Endothelial cell of umbilical vein (primary cell): ENCODE measurements around the gene OPCML. TPM values are rescaled to one million over a fixed set of nuclear protein-coding genes. Genes with fewer than 3 reads are reported as not detected.

ENCODE experiments used
- BruUV-seq: library from RNA; stranded (reverse); fragments of 400-500 nt; replicated peaks from 2 replicates; lab custom pipeline; 2021; lab: Mats Ljungman, UMichigan
- CTCF ChIA-PET: fragments of 300-600, 350-600 bp; sonication (Branson Sonifier 250); formaldehyde crosslinking; loops from one replicate; lab custom pipeline; 2021; ENCODE audit warnings: antibody characterized with exemption, inconsistent platforms; lab: Charles Lee
- POLR2A ChIA-PET: fragments of 300-600, 350-600 bp; sonication (Branson Sonifier 250); formaldehyde crosslinking; loops from one replicate; lab custom pipeline; 2021; ENCODE audit warnings: antibody characterized with exemption, inconsistent platforms; lab: Charles Lee
- DNase-seq: peaks from one replicate; pipeline ENCODE4 v3.0.0-alpha.2; 2011; ENCODE audit warnings: low read depth, low spot score
- FAIRE-seq: peaks from 2 replicates; lab custom pipeline; 2011; peaks lifted over from hg19 to GRCh38; lab: Jason Lieb, UNC
- H2AFZ ChIP-seq: 2 replicates; pipeline ENCODE4 v1.6.0; 2012; ENCODE audit warnings: low read depth, low read length, control low read depth, inconsistent platforms
- H3K27ac ChIP-seq: 2 replicates; pipeline ENCODE4 v1.5.1; 2011; ENCODE audit warnings: low read depth, mild to moderate bottlenecking, control low read depth, low read length, moderate library complexity; ENCODE audit not compliant: insufficient read depth
- H3K27me3 ChIP-seq, 2 experiments: 2 replicates each; pipeline versions ENCODE4 v1.6.0 to v1.6.1; 2011; ENCODE audit warnings: low read length in 2 of 2, mixed read lengths in 1 of 2; ENCODE audit not compliant: control insufficient read depth in 2 of 2, insufficient read depth in 2 of 2
- H3K36me3 ChIP-seq, 2 experiments: 2 replicates in 1 of 2; 3 replicates in 1 of 2; pipeline ENCODE4 v1.5.1; 2011; ENCODE audit warnings: low read length in 2 of 2, mild to moderate bottlenecking in 1 of 2, moderate library complexity in 1 of 2; ENCODE audit not compliant: control insufficient read depth in 2 of 2, insufficient read depth in 2 of 2; ENCODE audit errors: extremely low read depth in 1 of 2
- H3K4me1 ChIP-seq: 3 replicates; pipeline ENCODE4 v1.5.1; 2011; ENCODE audit warnings: mild to moderate bottlenecking, low read length; ENCODE audit not compliant: control insufficient read depth, insufficient read depth; ENCODE audit errors: extremely low read depth
- H3K4me2 ChIP-seq: 2 replicates; pipeline ENCODE4 v1.6.1; 2011; ENCODE audit warnings: low read length, control low read depth, mixed read lengths; ENCODE audit not compliant: insufficient read depth
- H3K4me3 ChIP-seq, 3 experiments: fragments of 200-600 bp in 1 of 3; sonication (generic), shearing (Covaris generic) in 1 of 3; replicated peaks in 1 of 3; 2 replicates each; pipeline ENCODE4 v1.5.1; 2011 to 2016; ENCODE audit warnings: control low read depth in 3 of 3, low read length in 3 of 3, mild to moderate bottlenecking in 2 of 3, inconsistent platforms in 1 of 3, low read depth in 1 of 3, moderate library complexity in 1 of 3; ENCODE audit not compliant: insufficient read depth in 1 of 3
- H3K79me2 ChIP-seq: 2 replicates; pipeline ENCODE4 v1.6.0; 2012; ENCODE audit warnings: low read length, inconsistent platforms; ENCODE audit not compliant: control insufficient read depth, insufficient read depth
- H3K9ac ChIP-seq: replicated peaks from 2 replicates; pipeline ENCODE3; 2011; ENCODE audit warnings: low read length, control low read depth; ENCODE audit not compliant: insufficient read depth; ENCODE audit errors: extremely low read depth
- H3K9me1 ChIP-seq: replicated peaks from 3 replicates; pipeline ENCODE4 v1.6.0; 2011; ENCODE audit warnings: mild to moderate bottlenecking, low read length; ENCODE audit not compliant: control insufficient read depth, insufficient read depth; ENCODE audit errors: extremely low read depth
- H3K9me3 ChIP-seq: replicated peaks from 2 replicates; pipeline ENCODE4 v1.5.1; 2012; ENCODE audit warnings: low read length, inconsistent platforms; ENCODE audit not compliant: control insufficient read depth, insufficient read depth
- H4K20me1 ChIP-seq: replicated peaks from 2 replicates; pipeline ENCODE3; 2011; ENCODE audit warnings: mild to moderate bottlenecking, low read length; ENCODE audit not compliant: control insufficient read depth, insufficient read depth; ENCODE audit errors: extremely low read depth
- EZH2 ChIP-seq: IDR thresholded peaks from 2 replicates; pipeline ENCODE4 v1.6.1; 2012; ENCODE audit warnings: borderline replicate concordance, low read depth, mild to moderate bottlenecking, moderate library complexity, low read length, inconsistent platforms; ENCODE audit not compliant: severe bottlenecking
- FOS ChIP-seq: IDR thresholded peaks from 2 replicates; pipeline ENCODE4 v1.6.1; 2011; ENCODE audit warnings: mild to moderate bottlenecking, low read length, moderate library complexity, borderline replicate concordance; ENCODE audit not compliant: insufficient read depth
- GATA2 ChIP-seq: IDR thresholded peaks from 2 replicates; pipeline ENCODE4 v1.7.0; 2011; ENCODE audit warnings: low read depth, mild to moderate bottlenecking, moderate library complexity, mixed read lengths, low read length; ENCODE audit not compliant: insufficient read length, insufficient read depth
- JUN ChIP-seq: IDR thresholded peaks from 2 replicates; pipeline ENCODE4 v1.6.1; 2011; ENCODE audit warnings: borderline replicate concordance, low read depth; ENCODE audit not compliant: insufficient read length, insufficient read depth
- MYC ChIP-seq: IDR thresholded peaks from one replicate; pipeline ENCODE4 v1.6.1; 2011; ENCODE audit warnings: mild to moderate bottlenecking, low read depth, low read length
- POLR2A ChIP-seq: IDR thresholded peaks from 2 replicates; pipeline ENCODE4 v1.6.1; 2012; ENCODE audit warnings: low read depth, mild to moderate bottlenecking, control low read depth, low read length
- POLR2AphosphoS5 ChIP-seq: IDR thresholded peaks from 2 replicates; pipeline ENCODE4 v1.6.1; 2012; ENCODE audit warnings: low read depth, mild to moderate bottlenecking, control low read depth, low read length, moderate library complexity; ENCODE audit not compliant: insufficient read depth
- dilution Hi-C: fragments of 300-500 bp; cut with MboI; formaldehyde crosslinking; loops from one replicate; pipeline ENCODE4 v1.15.0; 2019; ENCODE audit warnings: low sequenced_read_pairs; ENCODE audit not compliant: extremely low pct_ligation_motif_present
- intact Hi-C: fragments of 100-400 bp; cut with micrococcal nuclease; formaldehyde crosslinking; loops from one replicate; pipeline ENCODE4 v1.10.0; 2022
- polyA plus RNA-seq, 4 experiments: library from polyadenylated mRNA; depleted of rRNA in 3 of 4; stranded (reverse) in 3 of 4; unstranded in 1 of 4; fragments of >200 nt; gene quantifications; 2 replicates each; pipeline versions ENCODE4 v1.2.1 to v1.2.3, GENCODE V29; 2011 to 2012; ENCODE audit warnings: missing spikeins in 1 of 4
- total RNA-seq: library from RNA; stranded (reverse); gene quantifications from 2 replicates; pipeline ENCODE4 v1.2.3, GENCODE V29; 2021
- TF ChIP-seq, protein P1 (sequence below): IDR thresholded peaks from 2 replicates; pipeline ENCODE4 v1.6.1; 2011; ENCODE audit not compliant: insufficient read depth, insufficient read length
- TF ChIP-seq, protein P2 (sequence below), 2 donors: IDR thresholded peaks; 1 replicate in 1 of 2; 2 replicates in 1 of 2; pipeline ENCODE4 v1.5.1; 2011; ENCODE audit warnings: low read length in 2 of 2, mild to moderate bottlenecking in 2 of 2, moderate library complexity in 2 of 2, control low read depth in 1 of 2, inconsistent platforms in 1 of 2, low read depth in 1 of 2; ENCODE audit not compliant: insufficient read depth in 1 of 2; ENCODE audit errors: extremely low read depth in 1 of 2

OPCML gene
- total and polyA plus RNA-seq, 2 donors (not counting 3 experiments of a cell fraction or from before 2014, with no cell fraction given): not detected

DNA sequence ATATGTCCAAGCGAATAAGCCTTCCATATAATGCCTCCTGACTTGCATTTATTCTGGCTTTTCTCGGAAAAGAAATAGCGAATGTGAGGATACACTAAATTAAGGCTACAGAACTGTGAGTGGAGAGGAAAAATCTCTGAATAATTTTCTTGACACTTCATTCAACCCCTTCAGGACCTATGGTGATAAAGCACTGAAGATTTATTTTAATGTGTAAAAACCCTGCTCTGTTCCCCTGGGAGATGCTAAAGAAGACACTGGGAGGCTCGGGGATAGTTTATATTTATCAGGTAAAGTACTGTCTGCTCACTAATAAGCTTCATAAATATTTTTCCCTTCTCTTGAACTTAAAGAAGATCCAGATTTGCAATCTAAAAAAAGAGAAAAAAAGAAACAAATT lies 895.8 kb downstream of the OPCML start:
- Histone ChIP-seq H3K4me2 (no peak overlapping the region), H3K4me3 (no peak overlapping the region), H3K27me3 (no peaks in the 10 kb centered on the region), H3K9me1 (no peaks in the 10 kb centered on the region), H3K36me3 (no peaks in the 10 kb centered on the region), H3K27ac (no peak overlapping the region), H2AFZ (no peak overlapping the region), H3K79me2 (no peaks in the 10 kb centered on the region), H3K4me1 (no peaks in the 10 kb centered on the region), H4K20me1 (no peaks in the 10 kb centered on the region), H3K9ac (no peak overlapping the region), H3K9me3 (no peaks in the 10 kb centered on the region)
- intact Hi-C loops: no loop called here
- no peak for DNase-seq
- FAIRE-seq: no peak
- dilution Hi-C loops: no loop called here
- ChIA-PET POLR2A (no interaction called here), CTCF (interaction anchor here (0.6 kb wide), 1 partner anchor 141 kb away, joined by 3 read pairs; no protein-coding TSS in a partner anchor)
- TF ChIP-seq, protein P1, sequence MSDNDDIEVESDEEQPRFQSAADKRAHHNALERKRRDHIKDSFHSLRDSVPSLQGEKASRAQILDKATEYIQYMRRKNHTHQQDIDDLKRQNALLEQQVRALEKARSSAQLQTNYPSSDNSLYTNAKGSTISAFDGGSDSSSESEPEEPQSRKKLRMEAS: no peak
- no peak for TF ChIP-seq EZH2
- TF ChIP-seq POLR2A: no peak
- no peak for TF ChIP-seq FOS
- no peak for TF ChIP-seq MYC
- TF ChIP-seq JUN: no peak
- TF ChIP-seq, protein P2, sequence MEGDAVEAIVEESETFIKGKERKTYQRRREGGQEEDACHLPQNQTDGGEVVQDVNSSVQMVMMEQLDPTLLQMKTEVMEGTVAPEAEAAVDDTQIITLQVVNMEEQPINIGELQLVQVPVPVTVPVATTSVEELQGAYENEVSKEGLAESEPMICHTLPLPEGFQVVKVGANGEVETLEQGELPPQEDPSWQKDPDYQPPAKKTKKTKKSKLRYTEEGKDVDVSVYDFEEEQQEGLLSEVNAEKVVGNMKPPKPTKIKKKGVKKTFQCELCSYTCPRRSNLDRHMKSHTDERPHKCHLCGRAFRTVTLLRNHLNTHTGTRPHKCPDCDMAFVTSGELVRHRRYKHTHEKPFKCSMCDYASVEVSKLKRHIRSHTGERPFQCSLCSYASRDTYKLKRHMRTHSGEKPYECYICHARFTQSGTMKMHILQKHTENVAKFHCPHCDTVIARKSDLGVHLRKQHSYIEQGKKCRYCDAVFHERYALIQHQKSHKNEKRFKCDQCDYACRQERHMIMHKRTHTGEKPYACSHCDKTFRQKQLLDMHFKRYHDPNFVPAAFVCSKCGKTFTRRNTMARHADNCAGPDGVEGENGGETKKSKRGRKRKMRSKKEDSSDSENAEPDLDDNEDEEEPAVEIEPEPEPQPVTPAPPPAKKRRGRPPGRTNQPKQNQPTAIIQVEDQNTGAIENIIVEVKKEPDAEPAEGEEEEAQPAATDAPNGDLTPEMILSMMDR (IDR thresholded peaks at IDR 0.05; ENCODE audit: extremely low read depth in 1 of 2, insufficient read depth in 1 of 2, low read depth in 1 of 2, low read length in 2 of 2): no peak
- no peak for TF ChIP-seq POLR2AphosphoS5
- TF ChIP-seq GATA2: no peak
- no TSS peak for BruUV-seq
